ENCODE measurements around the gene METTL18. TPM values are rescaled to one million over a fixed set of nuclear protein-coding genes. Genes with fewer than 3 reads are reported as not detected.

The METTL18 gene
- total RNA-seq, 6 experiments from 2014 or later, result 2.2 to 4.4 (median 2.8) TPM

DNA sequence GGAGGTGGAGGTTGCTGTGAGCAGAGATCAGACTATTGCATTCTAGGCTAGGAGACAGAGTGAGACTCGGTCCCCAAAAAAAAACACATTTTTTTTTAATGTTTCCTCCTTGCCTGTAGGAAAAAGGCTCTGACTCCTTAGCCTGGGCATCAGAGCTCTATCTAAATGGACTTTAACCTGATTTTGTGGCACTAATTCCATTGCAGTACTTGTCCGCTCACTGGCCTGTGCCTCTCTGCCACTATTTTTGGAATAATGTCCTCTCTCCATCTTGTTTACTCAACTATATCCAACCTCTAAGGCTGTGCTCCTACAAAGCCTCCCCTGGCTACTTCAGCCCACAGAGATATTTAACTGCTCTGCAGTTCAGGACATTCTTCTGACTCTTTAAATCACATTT lies 26.5 kb downstream of the METTL18 start:
- no peak for TF ChIP-seq POLR2A (IDR thresholded peaks at IDR 0.05)
- TF ChIP-seq, protein P1, sequence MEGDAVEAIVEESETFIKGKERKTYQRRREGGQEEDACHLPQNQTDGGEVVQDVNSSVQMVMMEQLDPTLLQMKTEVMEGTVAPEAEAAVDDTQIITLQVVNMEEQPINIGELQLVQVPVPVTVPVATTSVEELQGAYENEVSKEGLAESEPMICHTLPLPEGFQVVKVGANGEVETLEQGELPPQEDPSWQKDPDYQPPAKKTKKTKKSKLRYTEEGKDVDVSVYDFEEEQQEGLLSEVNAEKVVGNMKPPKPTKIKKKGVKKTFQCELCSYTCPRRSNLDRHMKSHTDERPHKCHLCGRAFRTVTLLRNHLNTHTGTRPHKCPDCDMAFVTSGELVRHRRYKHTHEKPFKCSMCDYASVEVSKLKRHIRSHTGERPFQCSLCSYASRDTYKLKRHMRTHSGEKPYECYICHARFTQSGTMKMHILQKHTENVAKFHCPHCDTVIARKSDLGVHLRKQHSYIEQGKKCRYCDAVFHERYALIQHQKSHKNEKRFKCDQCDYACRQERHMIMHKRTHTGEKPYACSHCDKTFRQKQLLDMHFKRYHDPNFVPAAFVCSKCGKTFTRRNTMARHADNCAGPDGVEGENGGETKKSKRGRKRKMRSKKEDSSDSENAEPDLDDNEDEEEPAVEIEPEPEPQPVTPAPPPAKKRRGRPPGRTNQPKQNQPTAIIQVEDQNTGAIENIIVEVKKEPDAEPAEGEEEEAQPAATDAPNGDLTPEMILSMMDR (IDR thresholded peaks at IDR 0.05), result no peak
- Histone ChIP-seq H3K4me3 (no peak overlapping the region), H3K27ac (no peak overlapping the region), H3K36me3 (no peaks in the 10 kb centered on the region), H3K4me1 (peaks cover 0 to 12% (median 5%) of the 10 kb centered on the region in 4 donors), H3K27me3 (no peaks in the 10 kb centered on the region), H3K9me3 (no peaks in the 10 kb centered on the region)
- DNase-seq, result no peak
- intact Hi-C loops (cut with DNase I), result no loop called here
- WGBS (ENCODE audit: insufficient coverage, low coverage, low lambda C conversion rate, missing lambda C conversion rate), result 71% methylated on average over 2 of the region's 2 CpGs
- peak in 2 of 4 donors; percentile 37 to 49 for ATAC-seq

DNA sequence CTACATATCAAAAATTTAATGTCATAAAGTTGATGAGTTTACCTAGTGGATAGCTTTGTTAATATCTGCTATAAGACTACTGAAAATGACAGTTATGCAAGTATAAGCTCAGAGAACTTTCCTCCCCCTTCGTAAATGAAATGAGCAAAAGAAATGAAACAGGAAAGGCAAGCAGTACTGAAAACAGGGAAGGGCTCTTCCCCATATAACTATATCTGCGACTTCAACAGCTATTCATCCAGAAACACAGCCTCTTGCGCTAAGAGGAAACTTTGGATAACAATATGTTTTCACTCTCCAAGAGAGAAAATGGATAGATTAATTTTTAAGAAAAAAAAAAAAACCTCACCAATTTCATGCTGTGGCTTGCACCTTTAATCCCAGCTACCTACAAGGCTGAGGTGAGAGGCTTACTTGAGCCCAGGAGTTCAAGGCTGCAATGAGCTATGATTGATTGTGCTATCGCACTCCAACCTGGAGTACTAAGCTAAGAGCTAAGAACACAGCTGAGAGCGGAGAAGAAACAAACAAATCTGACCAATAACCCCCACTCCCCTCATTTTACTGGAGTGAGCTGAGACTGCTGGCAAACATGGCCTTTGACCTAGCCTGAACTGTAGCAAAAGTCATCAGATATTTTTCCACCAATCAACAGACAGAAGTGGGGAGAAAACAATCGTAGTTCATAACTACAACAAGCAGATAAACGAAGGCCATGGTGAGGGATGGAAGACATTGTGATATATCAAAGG lies 29.0 kb downstream of the METTL18 start:
- H3K9me3 ChIP-seq, result no peaks in the 10 kb centered on the region
- WGBS (ENCODE audit: insufficient coverage, low coverage, low lambda C conversion rate, missing lambda C conversion rate), result 26% methylated on average over 7 of the region's 7 CpGs
- peak overlapping the region in 2 of 3 donors; percentile 41 to 65 for H3K27ac ChIP-seq
- intact Hi-C loops (cut with DNase I), result no loop called here
- H3K27me3 ChIP-seq, result no peaks in the 10 kb centered on the region
- peaks cover 0 to 12% (median 5%) of the 10 kb centered on the region in 4 donors for H3K4me1 ChIP-seq
- no peaks in the 10 kb centered on the region for H3K36me3 ChIP-seq
- peak overlapping the region in 2 of 3 donors; percentile 32 to 45 for H3K4me3 ChIP-seq
- DNase-seq, result peak in 1 of 3 donors; percentile 51
- TF ChIP-seq, protein P1 (IDR thresholded peaks at IDR 0.05), result no peak
- TF ChIP-seq POLR2A (IDR thresholded peaks at IDR 0.05), result no peak
- peak; percentile 85 to 95 (median 93) for ATAC-seq

DNA sequence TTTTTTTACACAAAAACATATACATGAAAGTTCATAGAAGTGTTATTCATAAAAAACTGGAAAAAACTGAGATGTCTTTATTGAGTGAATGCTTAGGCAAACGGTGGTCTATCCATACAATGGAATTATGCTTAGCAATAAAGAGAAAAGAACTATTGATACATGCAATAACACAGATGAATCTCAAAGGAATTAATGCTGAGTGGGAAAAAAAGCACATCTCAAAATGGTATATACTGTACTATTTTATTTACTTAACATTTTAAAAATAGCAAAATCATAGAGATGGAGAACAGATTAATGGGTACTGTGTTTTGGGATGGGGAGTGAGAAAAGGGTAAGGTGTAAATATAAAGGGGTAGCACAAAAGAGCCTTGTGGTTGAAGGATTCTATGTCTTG lies 29.8 kb downstream of the METTL18 start:
- intact Hi-C loops (cut with DNase I), result no loop called here
- 50% methylated on average over 1 of the region's 1 CpG for WGBS (ENCODE audit: insufficient coverage, low coverage, low lambda C conversion rate, missing lambda C conversion rate)
- H3K27ac ChIP-seq, result peak overlapping the region in 2 of 3 donors; percentile 41 to 65
- no peaks in the 10 kb centered on the region for H3K27me3 ChIP-seq
- TF ChIP-seq, protein P1 (IDR thresholded peaks at IDR 0.05), result no peak
- no peak for TF ChIP-seq POLR2A (IDR thresholded peaks at IDR 0.05)
- ATAC-seq (no peak), DNase-seq (no peak)
- no peaks in the 10 kb centered on the region for H3K36me3 ChIP-seq
- no peaks in the 10 kb centered on the region for H3K9me3 ChIP-seq
- H3K4me3 ChIP-seq, result peak overlapping the region in 2 of 3 donors; percentile 32 to 45
- H3K4me1 ChIP-seq, result peaks cover 0 to 12% (median 5%) of the 10 kb centered on the region in 4 donors

DNA sequence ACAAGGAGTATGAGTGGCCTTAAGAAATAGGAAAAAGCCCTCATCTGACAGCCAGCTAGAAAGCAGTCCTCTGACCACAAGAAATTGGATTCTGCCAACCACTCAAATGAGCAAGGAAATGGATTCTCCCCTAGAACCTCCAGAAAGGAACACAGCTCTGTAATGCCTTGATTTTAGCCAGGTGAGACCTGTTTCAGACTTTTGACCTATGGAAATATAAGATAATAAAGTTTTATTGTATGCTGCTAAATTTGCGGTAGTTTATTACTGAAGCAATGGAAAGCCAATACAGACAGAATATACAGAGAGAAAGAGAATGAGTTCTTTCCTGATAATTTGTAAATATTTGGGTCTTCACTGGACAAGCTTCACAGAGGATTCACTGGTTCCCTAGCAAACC lies 32.0 kb downstream of the METTL18 start:
- 90% methylated on average over 1 of the region's 1 CpG for WGBS (ENCODE audit: insufficient coverage, low coverage, low lambda C conversion rate, missing lambda C conversion rate)
- H3K4me1 ChIP-seq, result peaks cover 0 to 12% (median 5%) of the 10 kb centered on the region in 4 donors
- ATAC-seq, result no peak
- TF ChIP-seq, protein P1 (IDR thresholded peaks at IDR 0.05), result no peak
- H3K4me3 ChIP-seq, result no peak overlapping the region
- intact Hi-C loops (cut with DNase I), result no loop called here
- H3K27ac ChIP-seq, result no peak overlapping the region
- H3K9me3 ChIP-seq, result no peaks in the 10 kb centered on the region
- H3K27me3 ChIP-seq, result no peaks in the 10 kb centered on the region
- DNase-seq, result no peak
- H3K36me3 ChIP-seq, result no peaks in the 10 kb centered on the region

All from right lobe of liver (tissue), 6 donors.